Activated B cell treated with CpG ODN at 0.5 μM for 24 hours (primary cell): ENCODE measurements around the gene GSE1. TPM values are rescaled to one million over a fixed set of nuclear protein-coding genes. Genes with fewer than 3 reads are reported as not detected.

ENCODE experiments used
- ATAC-seq: fragments of 200-7000 bp; cut with Tn5 transposase; one replicate; pipeline ENCODE4 v1.10.0; 2021; ENCODE audit warnings: low read depth, mild to moderate bottlenecking, moderate library complexity
- CTCF ChIA-PET: fragments of 350-600 bp; sonication (Branson Sonifier 250); formaldehyde crosslinking; loops from one replicate; lab custom pipeline; 2021; ENCODE audit warnings: antibody characterized with exemption; lab: Charles Lee
- POLR2A ChIA-PET: fragments of 350-600 bp; sonication (Branson Sonifier 250); formaldehyde crosslinking; loops from one replicate; lab custom pipeline; 2021; ENCODE audit warnings: antibody characterized with exemption; lab: Charles Lee
- DNase-seq: peaks from one replicate; pipeline ENCODE4 v3.0.0; 2022
- H3K27ac Mint-ChIP-seq: one replicate; pipeline ENCODE4 v1.8.0; 2020; ENCODE audit warnings: mixed read lengths
- H3K27me3 Mint-ChIP-seq: one replicate; pipeline ENCODE4 v1.8.0; 2021; ENCODE audit warnings: mixed read lengths
- H3K36me3 Mint-ChIP-seq: one replicate; pipeline ENCODE4 v1.8.0; 2021; ENCODE audit warnings: low read depth, mixed read lengths
- H3K4me1 Mint-ChIP-seq: one replicate; pipeline ENCODE4 v1.8.0; 2021; ENCODE audit warnings: mixed read lengths
- H3K4me3 Mint-ChIP-seq: one replicate; pipeline ENCODE4 v1.8.0; 2020; ENCODE audit warnings: mild to moderate bottlenecking, mixed read lengths
- H3K9me3 Mint-ChIP-seq: one replicate; pipeline ENCODE4 v1.8.0; 2020; ENCODE audit warnings: mixed read lengths
- CTCF ChIP-seq: fragments of 200-600 bp; IDR thresholded peaks from one replicate; pipeline ENCODE4 v1.8.0; 2022; ENCODE audit warnings: antibody characterized with exemption, mild to moderate bottlenecking
- intact Hi-C: fragments of 100-400 bp; cut with micrococcal nuclease; formaldehyde crosslinking; loops from one replicate; pipeline ENCODE4 v1.15.1; 2024
- total RNA-seq: library from RNA; stranded (reverse); gene quantifications from 2 replicates; pipeline ENCODE4 v1.2.3, GENCODE V29; 2022

GSE1 gene
- total RNA-seq, 1 donor from 2014 or later = 48.3 TPM

GRCh38 chr16:85603203-85603755 is 9.8 kb upstream of the GSE1 start:
- Mint-ChIP-seq H3K36me3 (peaks cover 7% of the 10 kb centered on the region), H3K27me3 (no peaks in the 10 kb centered on the region), H3K27ac (no peak overlapping the region), H3K9me3 (no peaks in the 10 kb centered on the region), H3K4me3 (no peak overlapping the region), H3K4me1 (peaks cover 65% of the 10 kb centered on the region)
- DNase-seq (no peak), ATAC-seq (no peak)
- POLR2A ChIA-PET = no interaction called here
- CTCF ChIA-PET = interaction anchor here (1.1 kb wide), 1 partner anchor 13 kb away, joined by 3 read pairs; no protein-coding TSS in a partner anchor
- intact Hi-C loops = no loop called here
- TF ChIP-seq CTCF = no peak

- H3K27me3 Mint-ChIP-seq = no peaks in the 10 kb centered on the region
- H3K4me1 Mint-ChIP-seq = peaks cover 67% of the 10 kb centered on the region
- H3K9me3 Mint-ChIP-seq = no peaks in the 10 kb centered on the region
- ChIA-PET CTCF (no interaction called here), POLR2A (interaction anchor here (0.6 kb wide), 1 partner anchor 50 kb away, joined by 5 read pairs; no protein-coding TSS in a partner anchor)
- ATAC-seq = no peak
- H3K4me3 Mint-ChIP-seq = no peak overlapping the region
- DNase-seq = no peak
- peaks cover 7% of the 10 kb centered on the region for H3K36me3 Mint-ChIP-seq
- intact Hi-C loops = no loop called here
- no peak for TF ChIP-seq CTCF
- H3K27ac Mint-ChIP-seq = no peak overlapping the region
Observed at GRCh38 chr16:85604145-85604705, 8.9 kb upstream of the GSE1 start.

GRCh38 chr16:85605051-85605911 is 7.8 kb upstream of the GSE1 start:
- peaks cover 65% of the 10 kb centered on the region for H3K4me1 Mint-ChIP-seq
- TF ChIP-seq CTCF = no peak
- CTCF ChIA-PET = no interaction called here
- H3K4me3 Mint-ChIP-seq = no peak overlapping the region
- ATAC-seq = no peak
- intact Hi-C loops = no loop called here
- H3K27ac Mint-ChIP-seq = no peak overlapping the region
- no peak for DNase-seq
- H3K36me3 Mint-ChIP-seq = peaks cover 7% of the 10 kb centered on the region
- POLR2A ChIA-PET = interaction anchor here (2.5 kb wide), 1 partner anchor 51 kb away, joined by 12 read pairs; no protein-coding TSS in a partner anchor
- no peaks in the 10 kb centered on the region for H3K9me3 Mint-ChIP-seq
- H3K27me3 Mint-ChIP-seq = no peaks in the 10 kb centered on the region

- TF ChIP-seq CTCF = no peak
- Mint-ChIP-seq H3K36me3 (peaks cover 7% of the 10 kb centered on the region), H3K27me3 (no peaks in the 10 kb centered on the region), H3K4me3 (no peak overlapping the region), H3K27ac (no peak overlapping the region), H3K9me3 (no peaks in the 10 kb centered on the region), H3K4me1 (peaks cover 67% of the 10 kb centered on the region)
- DNase-seq = no peak
- CTCF ChIA-PET = interaction anchor here (1.2 to 1.9 kb wide), 4 partner anchors 10 to 126 kb away, joined by 3 to 8 read pairs (median 4); no protein-coding TSS in a partner anchor
- intact Hi-C loops = no loop called here
- no peak for ATAC-seq
- POLR2A ChIA-PET = interaction anchor here (0.6 to 2.5 kb wide), 2 partner anchors 13 to 52 kb away, joined by 3 to 12 read pairs; no protein-coding TSS in a partner anchor
Observed at GRCh38 chr16:85605912-85606841, 6.9 kb upstream of the GSE1 start.
